B cell (primary cell): Measurements from ENCODE around the gene WBP1. TPM values are rescaled to one million over a fixed set of nuclear protein-coding genes. Genes with fewer than 3 reads are reported as not detected.

Experiments
- ATAC-seq: fragments of 200-7000 bp; cut with Tn5 transposase; one replicate; pipeline ENCODE4 v1.10.0; 2021; ENCODE audit warnings: low read depth, mild to moderate bottlenecking, moderate number of reproducible peaks, moderate library complexity
- CTCF ChIA-PET: fragments of 350-600 bp; sonication (Branson Sonifier 250); formaldehyde crosslinking; loops from one replicate; lab custom pipeline; 2021; ENCODE audit warnings: antibody characterized with exemption, inconsistent platforms; lab: Charles Lee
- POLR2A ChIA-PET: fragments of 350-600 bp; sonication (Branson Sonifier 250); formaldehyde crosslinking; loops from one replicate; lab custom pipeline; 2021; ENCODE audit warnings: antibody characterized with exemption; lab: Charles Lee
- DNase-seq: peaks from one replicate; pipeline ENCODE4 v3.0.0; 2013
- H2AFZ ChIP-seq: 2 replicates; pipeline ENCODE4 v1.6.1; 2012; ENCODE audit warnings: mild to moderate bottlenecking, low read depth, low read length; ENCODE audit not compliant: insufficient read depth, poor library complexity, severe bottlenecking
- H3K27ac ChIP-seq, 2 donors: 1 replicate in 1 of 2; 2 replicates in 1 of 2; pipeline ENCODE4 v1.5.1; 2012 to 2013; ENCODE audit warnings: low read length in 2 of 2, mild to moderate bottlenecking in 2 of 2, moderate library complexity in 1 of 2
- H3K27me3 ChIP-seq, 4 experiments: fragments of 200-600 bp in 1 of 4; sonication (generic) in 1 of 4; replicated peaks in 1 of 4; 1 replicate in 2 of 4; 2 replicates in 2 of 4; pipeline versions ENCODE4 v1.6.1 to v1.7.0; 2013 to 2016; ENCODE audit warnings: low read length in 3 of 4, mild to moderate bottlenecking in 2 of 4, mixed read lengths in 1 of 4, moderate library complexity in 1 of 4; ENCODE audit not compliant: insufficient read depth in 4 of 4, control insufficient read depth in 3 of 4; ENCODE audit errors: control extremely low read depth in 1 of 4
- H3K36me3 ChIP-seq, 2 experiments: replicated peaks in 1 of 2; 1 replicate in 1 of 2; 2 replicates in 1 of 2; pipeline versions ENCODE4 v1.6.1 to v1.7.1; 2013; ENCODE audit warnings: low read length in 1 of 2; ENCODE audit not compliant: insufficient read depth in 2 of 2, control insufficient read depth in 1 of 2; ENCODE audit errors: control extremely low read depth in 1 of 2, extremely low read depth in 1 of 2
- H3K4me1 ChIP-seq, 2 donors: fragments of 200-600 bp in 1 of 2; sonication (generic) in 1 of 2; 1 replicate in 1 of 2; 2 replicates in 1 of 2; pipeline versions ENCODE4 v1.5.1 to v1.6.1; 2013 to 2017; ENCODE audit warnings: low read length in 2 of 2; ENCODE audit not compliant: control insufficient read depth in 2 of 2, insufficient read depth in 2 of 2
- H3K4me2 ChIP-seq: replicated peaks from 2 replicates; pipeline ENCODE3; 2012; ENCODE audit warnings: mild to moderate bottlenecking, low read depth, low read length; ENCODE audit not compliant: poor library complexity, severe bottlenecking
- H3K4me3 ChIP-seq, 5 experiments: fragments of 200-600 bp in 1 of 5; sonication (generic) in 1 of 5; 1 replicate in 3 of 5; 2 replicates in 2 of 5; pipeline versions ENCODE4 v1.5.1 to v1.7.0; 2011 to 2016; ENCODE audit warnings: low read length in 4 of 5, mild to moderate bottlenecking in 4 of 5, low read depth in 2 of 5, control low read depth in 1 of 5, moderate library complexity in 1 of 5; ENCODE audit not compliant: insufficient read depth in 1 of 5; ENCODE audit errors: control extremely low read depth in 1 of 5, extremely low read depth in 1 of 5
- H3K79me2 ChIP-seq: fragments of 200-600 bp; sonication (generic); one replicate; pipeline ENCODE4 v1.6.0; 2016; ENCODE audit warnings: low read length; ENCODE audit not compliant: control insufficient read depth, insufficient read depth
- H3K9ac ChIP-seq: fragments of 200-600 bp; sonication (generic); 2 replicates; pipeline ENCODE4 v1.6.1; 2017; ENCODE audit warnings: mild to moderate bottlenecking, low read length, moderate library complexity
- H3K9me3 ChIP-seq, 3 donors: one replicate each; pipeline versions ENCODE4 v1.6.1 to v1.7.1; 2013; ENCODE audit warnings: low read length in 2 of 3; ENCODE audit not compliant: control insufficient read depth in 2 of 3, insufficient read depth in 1 of 3; ENCODE audit errors: control extremely low read depth in 1 of 3
- H4K20me1 ChIP-seq: 2 replicates; pipeline ENCODE4 v1.6.0; 2012; ENCODE audit warnings: mild to moderate bottlenecking, low read length; ENCODE audit not compliant: insufficient read depth, control insufficient read depth, poor library complexity, severe bottlenecking
- H3K27ac Mint-ChIP-seq: one replicate; pipeline ENCODE4 v1.8.0; 2021; ENCODE audit warnings: mixed read lengths
- H3K27me3 Mint-ChIP-seq: one replicate; pipeline ENCODE4 v1.8.0; 2021; ENCODE audit warnings: mixed read lengths
- H3K4me1 Mint-ChIP-seq: one replicate; pipeline ENCODE4 v1.8.0; 2021; ENCODE audit warnings: mixed read lengths
- H3K4me3 Mint-ChIP-seq: one replicate; pipeline ENCODE4 v1.8.0; 2021; ENCODE audit warnings: mixed read lengths
- H3K9me3 Mint-ChIP-seq: one replicate; pipeline ENCODE4 v1.8.0; 2022; ENCODE audit warnings: mixed read lengths; ENCODE audit not compliant: insufficient read depth
- CTCF ChIP-seq: fragments of 200-600 bp; IDR thresholded peaks from one replicate; pipeline ENCODE4 v1.8.0; 2022; ENCODE audit warnings: antibody characterized with exemption, mild to moderate bottlenecking
- EZH2 ChIP-seq: IDR thresholded peaks from 2 replicates; pipeline ENCODE4 v1.6.1; 2012; ENCODE audit warnings: borderline replicate concordance, low read depth, mild to moderate bottlenecking, moderate library complexity, low read length; ENCODE audit not compliant: insufficient read depth, poor library complexity, severe bottlenecking
- WGBS: methylation state at CpG from one replicate; pipeline ENCODE4 v1.1.5; 2013; ENCODE audit warnings: missing lambda C conversion rate; ENCODE audit not compliant: insufficient coverage; 5-methylcytosine and 5-hydroxymethylcytosine counted together
- intact Hi-C: fragments of 100-400 bp; cut with micrococcal nuclease; formaldehyde crosslinking; loops from one replicate; pipeline ENCODE4 v1.10.0; 2022
- polyA plus RNA-seq: library from polyadenylated mRNA; depleted of rRNA; stranded (reverse); fragments of >200 nt; gene quantifications from 2 replicates; pipeline ENCODE4 v1.2.3, GENCODE V29; 2012
- total RNA-seq, 2 donors: library from RNA; stranded (reverse); fragments of 120-200 nt in 1 of 2; gene quantifications; 1 replicate in 1 of 2; 2 replicates in 1 of 2; pipeline versions ENCODE4 v1.2.3 to v1.2.4, GENCODE V29; 2013 to 2022

Gene WBP1
- total and polyA plus RNA-seq, 2 donors (not counting 1 experiment from before 2014, with no cell fraction given) = 98.4 to 207 TPM

- peaks cover 0 to 13% (median 0%) of the 10 kb centered on the region in 3 donors for H3K9me3 ChIP-seq
- no peaks in the 10 kb centered on the region for H4K20me1 ChIP-seq
- H3K27ac ChIP-seq = no peak overlapping the region
- no peaks in the 10 kb centered on the region for H3K9me3 Mint-ChIP-seq
- TF ChIP-seq CTCF (no peak), EZH2 (no peak)
- H3K4me1 Mint-ChIP-seq = peaks cover 63% of the 10 kb centered on the region
- peaks cover 8% of the 10 kb centered on the region for H3K79me2 ChIP-seq
- WGBS = 100% methylated on average over 2 of the region's 14 CpGs
- CTCF ChIA-PET = interaction anchor here (1.1 to 8.1 kb wide), 8 partner anchors 11 to 88 kb away, joined by 3 to 111 read pairs (median 6); partner anchors contain the start of genes AUP1, HTRA2 and LOXL3
- H3K4me1 ChIP-seq = peaks cover 36 to 42% of the 10 kb centered on the region in 2 donors
- ATAC-seq (no peak), DNase-seq (no peak)
- peaks cover 0 to 58% (median 16%) of the 10 kb centered on the region in 4 experiments for H3K27me3 ChIP-seq
- no peak overlapping the region for H3K9ac ChIP-seq
- H3K27ac Mint-ChIP-seq = peak overlapping the region; percentile 57
- no peak overlapping the region for H2AFZ ChIP-seq
- H3K4me2 ChIP-seq = no peak overlapping the region
- H3K36me3 ChIP-seq = peaks cover 0 to 10% of the 10 kb centered on the region in 2 experiments
- H3K27me3 Mint-ChIP-seq = peaks cover 49% of the 10 kb centered on the region
- POLR2A ChIA-PET = no interaction called here
- intact Hi-C loops = loop anchor here (5.0 kb wide), 1 partner anchor 147 kb away; the partner anchor contains the start of gene SEMA4F
- no peak overlapping the region for H3K4me3 ChIP-seq
- H3K4me3 Mint-ChIP-seq = peak overlapping the region; percentile 44
Observed at GRCh38 chr2:74505448-74506246, 47.4 kb downstream of the WBP1 start.
